A549 (cell line): ENCODE data around the gene DOCK10. TPM values are rescaled to one million over a fixed set of nuclear protein-coding genes. Genes with fewer than 3 reads are reported as not detected.

Experiments
- ATAC-seq, 2 experiments: fragments of 200-7000 bp in 1 of 2; fragments of >200 bp in 1 of 2; cut with Nextera tagmentation in 1 of 2; cut with Tn5 transposase in 1 of 2; 3 replicates each; pipeline versions ENCODE4 v1.8.0 to v1.9.1; 2018 to 2020; ENCODE audit warnings: mild to moderate bottlenecking in 1 of 2, moderate library complexity in 1 of 2
- CTCF ChIA-PET: fragments of 300-600 bp; sonication (Branson Sonifier 250); formaldehyde crosslinking; extraction: SDS; loops from one replicate; lab custom pipeline; 2021; ENCODE audit warnings: antibody characterized with exemption, inconsistent platforms; lab: Yijun Ruan, JAX
- POLR2A ChIA-PET: fragments of 350-600 bp; formaldehyde crosslinking; extraction: SDS; loops from one replicate; lab custom pipeline; 2021; ENCODE audit warnings: antibody characterized with exemption, inconsistent platforms; lab: Yijun Ruan, JAX
- DNase-seq, 2 experiments: peaks; one replicate each; pipeline versions ENCODE4 v3.0.0 to v3.0.0-alpha.2; 2011 to 2016; ENCODE audit warnings: low read depth in 1 of 2, low spot score in 1 of 2
- FAIRE-seq: peaks from 2 replicates; lab custom pipeline; 2011; peaks lifted over from hg19 to GRCh38; lab: Jason Lieb, UNC
- H3K27ac ChIP-seq, 2 experiments: fragments of >200 bp; sonication (Bioruptor Twin); formaldehyde crosslinking; 3 replicates each; pipeline ENCODE4 v1.5.1; 2016 to 2017
- H3K4me1 ChIP-seq: fragments of >200 bp; sonication (Bioruptor Twin); formaldehyde crosslinking; 3 replicates; pipeline ENCODE4 v1.6.1; 2016
- H3K4me2 ChIP-seq: fragments of >200 bp; sonication (Bioruptor Twin); formaldehyde crosslinking; 3 replicates; pipeline ENCODE4 v1.6.1; 2016
- H3K4me3 ChIP-seq: fragments of >200 bp; sonication (Bioruptor Twin); formaldehyde crosslinking; 3 replicates; pipeline ENCODE4 v1.5.1; 2016
- H3K9me3 ChIP-seq: fragments of >200 bp; sonication (Bioruptor Twin); formaldehyde crosslinking; 3 replicates; pipeline ENCODE4 v1.6.1; 2016
- CBX2 ChIP-seq: fragments of 200-600 bp; sonication (generic); IDR thresholded peaks from 2 replicates; pipeline ENCODE4 v1.6.1; 2016; ENCODE audit warnings: low read depth, mild to moderate bottlenecking, borderline replicate concordance
- CEBPB ChIP-seq, 2 experiments: fragments of >200 bp in 1 of 2; sonication (Bioruptor Twin) in 1 of 2; formaldehyde crosslinking in 1 of 2; IDR thresholded peaks; 2 replicates each; pipeline ENCODE4 v1.6.1; 2012 to 2016
- CTCF ChIP-seq: fragments of >200 bp; sonication (Bioruptor Twin); formaldehyde crosslinking; IDR thresholded peaks from 3 replicates; pipeline ENCODE4 v1.5.1; 2016
- E2F6 ChIP-seq: IDR thresholded peaks from 2 replicates; pipeline ENCODE4 v1.6.1; 2012; ENCODE audit warnings: low read depth, borderline replicate concordance
- ELK1 ChIP-seq: fragments of 150-350 bp; IDR thresholded peaks from 2 replicates; pipeline ENCODE4 v1.6.1; 2014; ENCODE audit warnings: low read depth, mild to moderate bottlenecking, low read length
- GATA3 ChIP-seq: IDR thresholded peaks from 2 replicates; pipeline ENCODE4 v1.6.1; 2012; ENCODE audit warnings: borderline replicate concordance
- HDAC2 ChIP-seq: fragments of 200-600 bp; sonication (generic); IDR thresholded peaks from 2 replicates; pipeline ENCODE4 v1.6.1; 2016
- HEYL ChIP-seq: fragments of 250-450 bp; sonication (Bioruptor Pico); IDR thresholded peaks from 2 replicates; pipeline ENCODE4 v1.8.0; 2021; ENCODE audit warnings: mild to moderate bottlenecking, moderate library complexity
- KDM1A ChIP-seq: fragments of 200-600 bp; sonication (generic); IDR thresholded peaks from 2 replicates; pipeline ENCODE4 v1.6.1; 2016; ENCODE audit warnings: low read depth, mild to moderate bottlenecking
- MAFK ChIP-seq: fragments of 450-650 bp; IDR thresholded peaks from 2 replicates; pipeline ENCODE4 v1.6.1; 2014; ENCODE audit not compliant: partially characterized antibody
- MAZ ChIP-seq: fragments of 150-350 bp; IDR thresholded peaks from 2 replicates; pipeline ENCODE4 v1.6.1; 2014; ENCODE audit warnings: antibody characterized with exemption, low read depth, low read length, borderline replicate concordance
- MYC ChIP-seq: IDR thresholded peaks from 2 replicates; pipeline ENCODE4 v1.6.1; 2012; ENCODE audit warnings: mild to moderate bottlenecking, inconsistent platforms, low read length, improper control_type of control experiment, borderline replicate concordance
- NFE2L2 ChIP-seq: fragments of 150-350 bp; conservative IDR thresholded peaks from 2 replicates; pipeline ENCODE4 v1.6.1; 2014; ENCODE audit warnings: low read length
- PBX3 ChIP-seq: IDR thresholded peaks from 2 replicates; pipeline ENCODE4 v1.6.1; 2012
- PHF8 ChIP-seq: fragments of 200-600 bp; sonication (generic); IDR thresholded peaks from 2 replicates; pipeline ENCODE4 v1.6.1; 2016; ENCODE audit warnings: low read depth, mild to moderate bottlenecking, antibody characterized with exemption, moderate library complexity, borderline replicate concordance
- RAD21 ChIP-seq, 2 experiments: fragments of >200 bp in 1 of 2; sonication (Bioruptor Twin) in 1 of 2; formaldehyde crosslinking in 1 of 2; IDR thresholded peaks in 1 of 2; conservative IDR thresholded peaks in 1 of 2; 2 replicates in 1 of 2; 3 replicates in 1 of 2; pipeline ENCODE4 v1.6.1; 2012 to 2018; ENCODE audit warnings: inconsistent platforms in 1 of 2
- RFX5 ChIP-seq: fragments of 450-650 bp; IDR thresholded peaks from 2 replicates; pipeline ENCODE4 v1.7.1; 2014; ENCODE audit warnings: antibody characterized with exemption, mild to moderate bottlenecking, moderate library complexity
- SMC3 ChIP-seq: fragments of >200 bp; sonication (Bioruptor Twin); formaldehyde crosslinking; IDR thresholded peaks from 3 replicates; pipeline ENCODE4 v1.6.1; 2018; ENCODE audit warnings: inconsistent platforms
- TP53 ChIP-seq: fragments of 250-450 bp; sonication (Bioruptor Pico); IDR thresholded peaks from 2 replicates; pipeline ENCODE4 v1.5.0; 2021; ENCODE audit warnings: mild to moderate bottlenecking, moderate library complexity
- USF2 ChIP-seq: fragments of 450-650 bp; IDR thresholded peaks from 2 replicates; pipeline ENCODE4 v1.6.1; 2014; ENCODE audit warnings: antibody characterized with exemption
- WGBS: methylation state at CpG from one replicate; pipeline ENCODE4 v1.1.6; 2017; ENCODE audit errors: missing lambda C conversion rate; 5-methylcytosine and 5-hydroxymethylcytosine counted together
- polyA plus RNA-seq, 4 experiments: library from polyadenylated mRNA; depleted of rRNA in 3 of 4; stranded (reverse); fragments of >200 nt; fragmentation: RNase III in 1 of 4; extraction: RNeasy Plus Mini Kit Qiagen cat#74134 plus additional on column Dnase treatment in 1 of 4; gene quantifications; 2 replicates in 3 of 4; 3 replicates in 1 of 4; pipeline ENCODE4 v1.2.3, GENCODE V29; 2011 to 2017

DOCK10 gene
- polyA plus RNA-seq, 2 of the 4 experiments (the other 2 are of a cell fraction) = 43.0 to 45.3 TPM

- Histone ChIP-seq H3K4me1 (0 out of 3 replicates have a peak, but pooled peaks cover 8% of the 10 kb centered on the region), H3K4me2 (no peak overlapping the region), H3K4me3 (no peak overlapping the region), H3K9me3 (no peaks in the 10 kb centered on the region), H3K27ac (no peak overlapping the region)
- peak; percentile 68 to 81; a peak in 4 of 6 replicates for ATAC-seq
- POLR2A ChIA-PET = no interaction called here
- 30% methylated on average over 3 of the region's 3 CpGs for WGBS
- CTCF ChIA-PET = interaction anchor here (1.0 to 3.6 kb wide), 12 partner anchors 11 to 882 kb away, joined by 3 to 22 read pairs (median 4); no protein-coding TSS in a partner anchor
- no peak for FAIRE-seq
- TF ChIP-seq CEBPB (IDR thresholded peaks at IDR 0.05) (peak in 1 of 2 experiments; percentile 42; a peak in 1 of 4 replicates), SMC3 (peak; percentile 81), KDM1A (no peak), CTCF (peak; percentile 85), RAD21 (conservative IDR thresholded peaks at IDR 0.05 in 1 of 2, IDR thresholded peaks at IDR 0.05 in 1 of 2) (peak; percentile 75 to 85)
- DNase-seq = peak; percentile 38 to 52
Observed at GRCh38 chr2:224778474-224778877, 263.8 kb downstream of the DOCK10 start.

- no peak for ATAC-seq
Observed at GRCh38 chr2:224777559-224777930, 264.7 kb downstream of the DOCK10 start.

GRCh38 chr2:224776795-224777558, 265.3 kb downstream of the DOCK10 start:
- no peak overlapping the region for H3K4me3 ChIP-seq
- no peak for DNase-seq
- TF ChIP-seq TP53 (CRISPR knock-in tag) = no peak
- no peak for TF ChIP-seq PHF8
- TF ChIP-seq MAFK = peak; percentile 45
- TF ChIP-seq MYC = no peak
- TF ChIP-seq MAZ = no peak
- no peak overlapping the region for H3K4me2 ChIP-seq
- ChIA-PET CTCF (interaction anchor here (0.6 to 3.6 kb wide), 8 partner anchors 18 to 884 kb away, joined by 3 to 11 read pairs (median 4); no protein-coding TSS in a partner anchor), POLR2A (no interaction called here)
- H3K9me3 ChIP-seq = no peaks in the 10 kb centered on the region
- FAIRE-seq = no peak
- 0 out of 3 replicates have a peak, but pooled peaks cover 8% of the 10 kb centered on the region for H3K4me1 ChIP-seq
- ATAC-seq = no peak
- no peak overlapping the region for H3K27ac ChIP-seq
- WGBS = 87% methylated on average over 6 of the region's 6 CpGs

More at GRCh38 chr2:224777559-224777930, 264.7 kb downstream of the DOCK10 start:
- no peak for TF ChIP-seq RFX5
- no peak for TF ChIP-seq CBX2
- no peak for TF ChIP-seq RAD21 (conservative IDR thresholded peaks at IDR 0.05 in 1 of 2, IDR thresholded peaks at IDR 0.05 in 1 of 2)
- Histone ChIP-seq H3K4me1 (0 out of 3 replicates have a peak, but pooled peaks cover 8% of the 10 kb centered on the region), H3K4me3 (no peak overlapping the region), H3K9me3 (no peaks in the 10 kb centered on the region), H3K4me2 (no peak overlapping the region), H3K27ac (no peak overlapping the region)
- WGBS = 90% methylated on average over 3 of the region's 3 CpGs
- FAIRE-seq (no peak), DNase-seq (no peak)
- CTCF ChIA-PET = interaction anchor here (0.7 to 3.6 kb wide), 9 partner anchors 11 to 883 kb away, joined by 3 to 22 read pairs (median 5); no protein-coding TSS in a partner anchor
- POLR2A ChIA-PET = no interaction called here

- Histone ChIP-seq H3K4me1 (0 out of 3 replicates have a peak, but pooled peaks cover 8% of the 10 kb centered on the region), H3K27ac (no peak overlapping the region), H3K9me3 (no peaks in the 10 kb centered on the region), H3K4me2 (no peak overlapping the region), H3K4me3 (no peak overlapping the region)
- ChIA-PET POLR2A (no interaction called here), CTCF (interaction anchor here (0.7 to 3.6 kb wide), 4 partner anchors 14 to 420 kb away, joined by 3 to 11 read pairs (median 4); no protein-coding TSS in a partner anchor)
- no peak for TF ChIP-seq ELK1
- no peak for TF ChIP-seq HEYL (CRISPR knock-in tag)
- TF ChIP-seq USF2 = no peak
- no peak for TF ChIP-seq NFE2L2
- TF ChIP-seq GATA3 = no peak
- TF ChIP-seq E2F6 = no peak
- no peak for TF ChIP-seq PBX3
- TF ChIP-seq HDAC2 = no peak
- TF ChIP-seq CEBPB (IDR thresholded peaks at IDR 0.05) = no peak
- 95% methylated on average over 1 of the region's 1 CpG for WGBS
- FAIRE-seq (no peak), ATAC-seq (no peak), DNase-seq (no peak)
Observed at GRCh38 chr2:224775647-224776046, 266.6 kb downstream of the DOCK10 start.
